GM21360 (cell line): ENCODE measurements around the gene CCDC157.

ENCODE experiments used
- ATAC-seq: cut with Tn5 transposase; IDR thresholded peaks from one replicate; pipeline ENCODE4 v1.9.1; 2021; ENCODE audit warnings: mild to moderate bottlenecking, moderate library complexity; ENCODE audit not compliant: unreplicated experiment

CCDC157 gene

GRCh38 chr22:30411780-30412179 lies 55.0 kb downstream of the CCDC157 start:
- no peak for ATAC-seq

GRCh38 chr22:30413001-30413400 lies 56.2 kb downstream of the CCDC157 start:
- no peak for ATAC-seq

- ATAC-seq = no peak
Observed at GRCh38 chr22:30413745-30414524, 57.1 kb downstream of the CCDC157 start.

- no peak for ATAC-seq
Observed at GRCh38 chr22:30414525-30415047, 57.8 kb downstream of the CCDC157 start.

GRCh38 chr22:30416403-30416802 lies 59.6 kb downstream of the CCDC157 start:
- no peak for ATAC-seq

GRCh38 chr22:30416837-30417236 lies 60.0 kb downstream of the CCDC157 start:
- ATAC-seq = no peak

DNA sequence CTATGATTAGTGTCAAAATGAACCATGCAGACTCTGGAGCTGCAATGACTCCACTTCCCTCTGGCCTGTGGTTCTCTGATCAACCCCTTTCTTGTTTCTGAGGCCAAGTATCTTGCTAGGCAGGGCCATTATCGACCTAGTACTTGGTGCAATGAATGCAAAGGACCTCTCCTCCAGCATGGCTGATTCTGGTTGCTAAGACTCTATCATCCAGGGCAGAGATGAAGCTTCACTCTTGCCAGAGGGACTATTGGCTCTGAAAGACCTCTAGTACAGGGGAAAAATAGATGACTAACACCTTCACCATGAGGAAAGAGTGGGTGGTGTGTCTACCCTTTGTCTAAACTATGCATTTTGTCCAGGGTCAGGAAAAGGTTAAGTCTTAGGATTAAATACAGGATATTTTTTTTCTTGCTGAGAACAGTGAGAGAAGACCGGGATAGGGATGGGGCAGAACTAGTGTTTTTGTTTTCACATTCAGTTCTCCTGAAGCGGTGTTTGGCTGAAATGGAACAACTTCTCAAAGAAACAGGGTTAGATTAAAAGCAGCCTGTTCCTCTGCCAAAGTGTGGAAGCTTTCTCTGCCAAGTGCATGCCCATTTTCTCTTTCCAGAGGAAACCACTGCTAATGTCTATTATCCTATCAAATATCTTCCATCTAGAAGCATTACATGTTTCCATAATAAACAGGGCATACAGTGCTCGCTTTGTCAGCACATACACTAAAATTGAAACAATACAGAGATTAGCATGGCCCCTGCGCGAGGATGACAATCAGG lies 63.7 kb downstream of the CCDC157 start:
- no peak for ATAC-seq

GRCh38 chr22:30421695-30422480 lies 65.1 kb downstream of the CCDC157 start:
- no peak for ATAC-seq

- no peak for ATAC-seq
Observed at GRCh38 chr22:30422481-30423300, 65.9 kb downstream of the CCDC157 start.

DNA sequence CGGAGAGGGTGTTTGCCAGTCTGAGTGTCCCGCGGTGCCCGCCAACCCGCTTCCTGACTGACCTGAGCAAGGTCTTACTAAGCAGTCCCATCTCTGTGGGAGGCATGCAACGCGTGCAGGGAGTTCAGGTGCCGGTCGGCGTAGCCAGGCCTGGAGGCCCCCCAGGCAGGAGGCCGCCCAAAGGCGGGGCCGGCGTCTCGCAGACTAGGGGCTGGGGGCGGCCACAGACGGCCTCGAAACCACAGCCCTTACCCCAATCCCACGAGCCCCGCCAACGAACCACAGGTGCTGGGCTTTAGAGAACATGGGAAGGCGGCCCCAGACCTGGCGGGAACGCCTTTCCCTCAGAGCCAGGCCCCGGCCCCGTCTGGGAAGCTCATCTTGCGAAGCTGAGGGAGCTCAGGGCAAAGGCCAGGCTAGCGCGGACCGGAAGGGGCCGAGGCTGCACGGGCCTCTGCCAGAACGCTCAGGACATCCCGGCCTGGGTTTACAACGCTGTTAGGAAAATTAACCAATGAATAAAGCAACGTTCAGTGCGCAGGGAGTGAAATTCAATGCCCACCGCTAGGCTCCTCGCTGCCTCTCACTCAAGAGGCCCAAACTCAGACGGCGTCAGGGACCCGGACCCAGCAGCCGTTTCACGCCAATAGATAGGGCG lies 66.6 kb downstream of the CCDC157 start:
- ATAC-seq = peak; percentile 18

GRCh38 chr22:30423959-30424533 lies 67.2 kb downstream of the CCDC157 start:
- peak; percentile 76 for ATAC-seq

DNA sequence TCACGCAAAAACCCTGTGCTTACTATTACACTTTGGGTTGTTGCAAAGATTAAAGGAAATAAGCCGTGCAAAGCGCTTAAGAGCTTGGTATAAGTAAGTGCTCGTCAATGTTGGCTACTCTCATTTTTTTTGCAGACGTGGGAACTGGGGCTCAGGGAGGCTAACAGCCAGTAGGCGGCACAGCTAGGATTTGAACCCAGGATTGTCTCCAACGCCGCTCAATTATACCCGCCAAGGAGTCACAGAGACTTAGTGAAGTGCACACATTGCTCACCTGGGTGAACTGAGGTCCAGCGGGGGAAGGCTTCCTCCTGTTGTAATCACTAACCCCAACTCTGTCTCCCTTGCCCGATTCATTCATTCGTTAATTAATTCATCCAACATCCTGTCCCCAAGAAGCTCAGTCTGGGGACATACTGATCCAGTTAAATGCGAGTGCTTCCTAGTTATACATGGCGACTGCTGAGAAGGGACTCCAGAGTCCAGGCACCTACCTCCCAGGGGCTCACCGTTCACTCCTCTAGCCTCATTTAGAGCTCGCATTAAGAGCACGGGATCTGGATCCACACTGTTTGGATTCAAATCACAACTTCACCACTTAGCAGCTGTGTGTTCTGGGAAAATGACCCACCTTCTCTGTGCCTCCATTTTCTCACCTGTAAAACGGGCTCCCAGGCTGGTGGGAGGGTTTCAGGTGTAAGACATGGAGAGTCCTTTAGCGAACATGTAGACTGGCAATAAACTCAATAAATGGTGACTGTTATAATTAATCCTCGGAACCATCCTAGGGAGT lies 67.9 kb downstream of the CCDC157 start:
- ATAC-seq = no peak

DNA sequence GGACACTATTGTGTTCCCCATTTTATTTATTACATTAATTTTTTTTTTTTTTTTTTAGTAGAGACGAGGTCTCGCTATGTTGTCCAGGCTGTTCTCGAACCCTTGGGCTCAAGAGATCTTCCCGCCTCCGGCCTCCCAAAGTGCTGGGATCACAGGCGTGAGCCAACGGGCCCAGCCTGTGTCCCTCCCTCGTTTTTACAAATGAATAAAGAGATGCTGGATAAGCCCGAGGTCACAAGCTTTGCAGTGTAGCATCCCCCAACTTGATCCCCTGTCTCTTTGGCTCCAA lies 68.5 kb downstream of the CCDC157 start:
- ATAC-seq = no peak

DNA sequence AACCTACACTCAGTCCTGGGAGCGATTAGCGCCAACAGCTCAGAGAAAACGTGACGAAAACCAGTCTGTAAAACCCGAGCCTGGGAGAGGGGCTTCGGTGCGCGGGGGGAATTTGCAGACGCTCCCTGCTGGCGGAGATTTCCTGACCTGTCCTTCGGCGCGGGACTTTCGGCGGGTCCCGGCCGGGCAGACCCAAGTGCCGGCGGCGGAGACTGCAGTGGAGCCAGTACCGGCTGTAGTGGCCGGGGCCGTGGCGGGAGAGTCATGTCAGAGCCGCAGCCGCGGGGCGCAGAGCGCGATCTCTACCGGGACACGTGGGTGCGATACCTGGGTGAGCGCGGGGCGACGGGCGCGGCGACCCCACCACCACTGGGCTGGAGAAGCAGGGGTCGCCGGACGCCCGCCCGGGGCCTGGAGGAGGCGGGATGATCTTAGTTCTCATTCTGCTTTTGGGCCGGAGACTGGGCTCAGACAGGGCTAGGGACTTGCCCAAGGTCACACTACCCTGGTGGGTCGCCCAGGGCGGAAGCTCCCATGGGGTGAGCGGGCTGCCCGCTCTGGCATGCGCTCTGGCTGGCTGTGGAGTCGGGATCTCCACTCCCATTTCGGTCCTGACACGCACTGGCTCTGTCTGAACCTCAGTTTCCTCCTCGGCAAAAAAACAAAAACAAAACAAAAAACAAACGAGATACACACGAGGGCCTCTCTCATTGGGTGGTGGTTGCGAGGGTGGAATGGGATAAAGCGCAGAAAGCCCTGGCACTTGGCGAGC lies 69.0 kb downstream of the CCDC157 start, which contains the start of gene MTFP1:
Gene MTFP1 (plus strand): TSS at position 153 of the 772 bp plus-strand sequence. CDS start 112 bp downstream, at position 265.
- no peak for ATAC-seq
